ENCODE measurements around the gene TEX10. TPM values are rescaled to one million over a fixed set of nuclear protein-coding genes. Genes with fewer than 3 reads are reported as not detected.

The TEX10 gene
- total RNA-seq, 2 donors from 2014 or later, result 7.8 to 9.2 TPM

GRCh38 chr9:100306283-100306682 is 46.5 kb downstream of the TEX10 start:
- H3K4me3 ChIP-seq, result no peak overlapping the region
- no peak overlapping the region for H3K27ac ChIP-seq
- 100% methylated on average over 1 of the region's 1 CpG for WGBS, 2 donors
- TF ChIP-seq CTCF (IDR thresholded peaks at IDR 0.05) (no peak), POLR2A (IDR thresholded peaks at IDR 0.05) (no peak)
- intact Hi-C loops (cut with DNase I), result no loop called here
- no peaks in the 10 kb centered on the region for H3K9me3 ChIP-seq
- ATAC-seq, result no peak
- DNase-seq, result no peak
- H3K36me3 ChIP-seq (replicated peaks in 1 of 2; ENCODE audit: insufficient read depth in 1 of 2, low read depth in 2 of 2), result peaks cover 0 to 2% of the 10 kb centered on the region in 2 donors
- H3K4me1 ChIP-seq, result no peaks in the 10 kb centered on the region
- no peaks in the 10 kb centered on the region for H3K27me3 ChIP-seq

DNA sequence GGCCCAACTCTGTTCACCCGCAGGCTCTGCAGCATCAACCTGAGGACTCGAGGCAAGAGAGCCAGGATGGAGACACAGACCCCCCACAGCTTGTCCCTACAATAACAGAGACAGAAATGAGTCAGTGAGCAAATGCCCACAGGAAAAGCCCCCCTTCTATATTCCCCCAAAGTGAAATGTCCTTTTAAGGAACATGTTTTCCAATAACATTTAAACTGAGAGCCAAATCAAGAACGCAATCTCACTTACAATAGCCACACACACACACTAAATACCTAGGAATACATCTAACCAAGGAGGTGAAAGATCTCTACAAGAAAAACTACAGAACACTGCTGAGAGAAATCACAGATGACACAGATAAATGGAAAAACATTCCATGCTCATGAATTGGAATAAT is 49.0 kb downstream of the TEX10 start:
- 94 to 98% methylated on average over 2 to 3 of the region's 3 CpGs for WGBS, 2 donors
- intact Hi-C loops (cut with DNase I), result no loop called here

DNA sequence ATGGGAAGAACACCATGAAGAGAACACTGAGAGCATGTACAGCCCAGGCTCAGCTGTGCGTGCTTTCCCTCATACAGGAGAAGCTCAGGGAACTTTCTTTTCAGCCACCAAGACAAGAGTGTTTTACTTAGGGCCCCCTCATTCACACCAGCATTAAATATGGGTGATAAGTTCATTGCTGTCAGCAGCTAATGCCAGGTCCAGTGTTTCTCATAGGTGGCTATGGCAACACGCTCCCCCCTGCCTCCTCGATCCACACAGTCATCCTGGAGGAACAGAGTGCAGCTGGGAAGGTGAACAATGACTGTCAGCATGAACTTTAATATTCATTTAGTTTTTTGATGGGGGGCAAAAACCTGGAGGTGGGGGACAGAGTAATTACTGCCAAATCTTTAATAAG is 54.4 kb downstream of the TEX10 start:
- H3K4me1 ChIP-seq, result peaks cover 12% of the 10 kb centered on the region
- peaks cover 0 to 4% of the 10 kb centered on the region in 2 donors for H3K36me3 ChIP-seq (replicated peaks in 1 of 2; ENCODE audit: insufficient read depth in 1 of 2, low read depth in 2 of 2)
- H3K4me3 ChIP-seq, result no peak overlapping the region
- TF ChIP-seq CTCF (IDR thresholded peaks at IDR 0.05), result no peak
- DNase-seq (no peak), ATAC-seq (no peak)
- no peaks in the 10 kb centered on the region for H3K9me3 ChIP-seq
- intact Hi-C loops (cut with DNase I), result no loop called here
- WGBS, 2 donors, result 78 to 100% methylated on average over 3 of the region's 3 CpGs
- no peaks in the 10 kb centered on the region for H3K27me3 ChIP-seq
- no peak overlapping the region for H3K27ac ChIP-seq

More for the DNA sequence above, 49.0 kb downstream of the TEX10 start:
- no peak for DNase-seq
- Histone ChIP-seq H3K27ac (no peak overlapping the region), H3K4me3 (no peak overlapping the region), H3K4me1 (no peaks in the 10 kb centered on the region), H3K27me3 (no peaks in the 10 kb centered on the region), H3K9me3 (no peaks in the 10 kb centered on the region), H3K36me3 (replicated peaks in 1 of 2; ENCODE audit: insufficient read depth in 1 of 2, low read depth in 2 of 2) (peaks cover 0 to 4% of the 10 kb centered on the region in 2 donors)
- no peak for TF ChIP-seq POLR2A (IDR thresholded peaks at IDR 0.05)
- no peak for ATAC-seq

DNA sequence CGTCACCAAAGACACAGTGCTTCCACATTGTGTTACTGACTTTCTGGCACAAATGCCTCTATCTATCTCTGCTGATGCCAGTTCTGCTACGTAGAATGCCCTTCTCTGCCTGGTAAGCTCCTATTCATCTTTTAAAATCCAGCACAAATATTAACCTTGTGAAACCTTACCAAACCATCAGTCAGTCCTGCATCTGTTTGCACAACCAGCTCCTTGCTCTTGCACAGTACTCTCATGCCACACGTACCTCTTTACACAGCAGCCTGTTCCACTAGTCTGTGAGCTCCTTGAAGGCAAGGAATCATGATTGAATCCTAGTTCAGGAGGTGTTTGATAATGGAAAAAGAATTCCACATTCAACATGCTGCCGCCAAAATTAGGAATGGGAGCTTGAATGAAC is 56.3 kb downstream of the TEX10 start:
- TF ChIP-seq POLR2A (IDR thresholded peaks at IDR 0.05) (no peak), CTCF (IDR thresholded peaks at IDR 0.05) (no peak)
- ATAC-seq (no peak), DNase-seq (no peak)
- peaks cover 0 to 3% of the 10 kb centered on the region in 2 donors for H3K36me3 ChIP-seq (replicated peaks in 1 of 2; ENCODE audit: insufficient read depth in 1 of 2, low read depth in 2 of 2)
- WGBS, 2 donors, result 76 to 95% methylated on average over 4 of the region's 4 CpGs
- H3K4me1 ChIP-seq, result peaks cover 12% of the 10 kb centered on the region
- H3K27me3 ChIP-seq, result no peaks in the 10 kb centered on the region
- intact Hi-C loops (cut with DNase I), result no loop called here
- no peak overlapping the region for H3K27ac ChIP-seq
- H3K4me3 ChIP-seq, result no peak overlapping the region
- no peaks in the 10 kb centered on the region for H3K9me3 ChIP-seq

DNA sequence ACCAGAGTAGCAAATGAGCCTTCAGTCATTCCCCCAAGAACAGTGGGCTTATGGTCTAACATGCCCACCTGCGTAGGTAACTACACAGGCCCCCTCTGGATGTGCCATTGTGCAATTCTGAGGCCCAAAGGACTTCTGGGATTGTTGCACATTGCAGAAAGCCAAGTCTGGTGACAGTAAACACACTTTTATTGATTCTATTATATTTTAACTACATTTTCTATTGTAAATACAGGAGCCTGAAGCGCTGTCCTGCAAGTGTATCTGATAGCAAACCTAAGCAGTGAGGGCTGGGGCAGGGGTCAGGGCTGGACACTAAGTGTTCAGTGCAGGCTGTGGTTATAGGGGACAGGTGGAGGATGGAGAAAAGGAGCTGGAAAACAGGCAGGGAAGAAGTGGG is 57.5 kb downstream of the TEX10 start:
- Histone ChIP-seq H3K4me1 (peaks cover 12% of the 10 kb centered on the region), H3K36me3 (replicated peaks in 1 of 2; ENCODE audit: insufficient read depth in 1 of 2, low read depth in 2 of 2) (no peaks in the 10 kb centered on the region), H3K9me3 (no peaks in the 10 kb centered on the region), H3K27ac (no peak overlapping the region), H3K27me3 (no peaks in the 10 kb centered on the region), H3K4me3 (no peak overlapping the region)
- TF ChIP-seq CTCF (IDR thresholded peaks at IDR 0.05) (no peak), POLR2A (IDR thresholded peaks at IDR 0.05) (no peak)
- WGBS, 2 donors, result 30 to 52% methylated on average over 2 of the region's 2 CpGs
- intact Hi-C loops (cut with DNase I), result no loop called here
- ATAC-seq (no peak), DNase-seq (no peak)

Data from body of pancreas (tissue), 4 donors.